GM23338 (cell line): ENCODE measurements around the gene CWC27. TPM values are rescaled to one million over a fixed set of nuclear protein-coding genes. Genes with fewer than 3 reads are reported as not detected.

ENCODE experiments used
- ATAC-seq: fragments of 200-7000 bp; cut with Tn5 transposase; 3 replicates; pipeline ENCODE4 v1.9.1; 2020
- DNase-seq: peaks from one replicate; pipeline ENCODE4 v3.0.0-alpha.2; 2015; ENCODE audit warnings: low spot score
- H2AFZ ChIP-seq: fragments of 200-600 bp; sonication (generic); 2 replicates; pipeline ENCODE4 v1.8.0; 2016; ENCODE audit warnings: antibody characterized with exemption, mild to moderate bottlenecking, moderate library complexity
- H3F3A ChIP-seq: fragments of 200-600 bp; sonication (generic); replicated peaks from 2 replicates; pipeline ENCODE4 v1.8.0; 2017; ENCODE audit warnings: antibody characterized with exemption, mixed run types, low read depth
- H3K27ac ChIP-seq: fragments of 200-600 bp; sonication (generic); 2 replicates; pipeline ENCODE4 v1.6.1; 2016; ENCODE audit warnings: low read depth
- H3K27me3 ChIP-seq: fragments of 200-600 bp; sonication (generic); 2 replicates; pipeline ENCODE4 v1.8.0; 2016; ENCODE audit warnings: mild to moderate bottlenecking, mixed run types, moderate library complexity; ENCODE audit not compliant: insufficient read depth
- H3K36me3 ChIP-seq: fragments of 200-600 bp; sonication (generic); 2 replicates; pipeline ENCODE4 v1.8.0; 2016; ENCODE audit warnings: mild to moderate bottlenecking; ENCODE audit not compliant: insufficient read depth
- H3K4me1 ChIP-seq: fragments of 200-600 bp; sonication (generic); 2 replicates; pipeline ENCODE4 v1.8.0; 2016; ENCODE audit warnings: mild to moderate bottlenecking, moderate library complexity; ENCODE audit not compliant: insufficient read depth
- H3K4me2 ChIP-seq: fragments of 200-600 bp; sonication (generic); 2 replicates; pipeline ENCODE4 v1.7.1; 2017; ENCODE audit warnings: mixed run types
- H3K4me3 ChIP-seq: fragments of 200-600 bp; sonication (generic); 2 replicates; pipeline ENCODE4 v1.6.1; 2016; ENCODE audit warnings: mixed run types
- H3K79me2 ChIP-seq: fragments of 200-600 bp; sonication (generic); replicated peaks from 2 replicates; pipeline ENCODE4 v1.8.0; 2017; ENCODE audit warnings: mild to moderate bottlenecking; ENCODE audit not compliant: insufficient read depth
- H3K9me2 ChIP-seq: fragments of 200-600 bp; sonication (generic); 2 replicates; pipeline ENCODE4 v1.8.0; 2017; ENCODE audit not compliant: insufficient read depth
- H4K20me1 ChIP-seq: fragments of 200-600 bp; sonication (generic); replicated peaks from 2 replicates; pipeline ENCODE4 v1.8.0; 2017; ENCODE audit warnings: mild to moderate bottlenecking; ENCODE audit not compliant: insufficient read depth
- H3K27ac Mint-ChIP-seq: 2 replicates; pipeline ENCODE4 v1.8.0; 2020; ENCODE audit warnings: inconsistent platforms, mild to moderate bottlenecking, moderate library complexity, mixed read lengths
- H3K27me3 Mint-ChIP-seq: 3 replicates; pipeline ENCODE4 v1.8.0; 2022; ENCODE audit warnings: low read depth, mild to moderate bottlenecking, moderate library complexity, mixed read lengths, inconsistent platforms; ENCODE audit not compliant: insufficient read depth, poor library complexity
- H3K36me3 Mint-ChIP-seq: 3 replicates; pipeline ENCODE4 v1.8.0; 2021; ENCODE audit warnings: low read depth, mild to moderate bottlenecking, inconsistent platforms, moderate library complexity, mixed read lengths
- H3K4me1 Mint-ChIP-seq: 3 replicates; pipeline ENCODE4 v1.8.0; 2020; ENCODE audit warnings: mild to moderate bottlenecking, inconsistent platforms, mixed read lengths
- H3K4me3 Mint-ChIP-seq: 3 replicates; pipeline ENCODE4 v1.8.0; 2021; ENCODE audit warnings: moderate library complexity, mild to moderate bottlenecking, inconsistent platforms, mixed read lengths
- H3K9me3 Mint-ChIP-seq: 3 replicates; pipeline ENCODE4 v1.8.0; 2020; ENCODE audit warnings: moderate library complexity, mild to moderate bottlenecking, inconsistent platforms, mixed read lengths
- CREB1 ChIP-seq: fragments of 250-450 bp; sonication (Bioruptor Pico); IDR thresholded peaks from 2 replicates; pipeline ENCODE4 v1.5.0; 2020; ENCODE audit warnings: low read depth, mild to moderate bottlenecking, moderate library complexity
- EZH2 ChIP-seq: fragments of 200-600 bp; sonication (generic); IDR thresholded peaks from one replicate; pipeline ENCODE4 v1.8.0; 2017; ENCODE audit warnings: antibody characterized with exemption, mild to moderate bottlenecking, low read depth; ENCODE audit not compliant: unreplicated experiment
- EZH2phosphoT487 ChIP-seq: fragments of 200-600 bp; sonication (generic); IDR thresholded peaks from one replicate; pipeline ENCODE4 v1.8.1; 2018; ENCODE audit warnings: antibody characterized with exemption; ENCODE audit not compliant: unreplicated experiment
- JUNB ChIP-seq: IDR thresholded peaks from one replicate; pipeline ENCODE4 v1.6.1; 2016; ENCODE audit warnings: antibody characterized with exemption; ENCODE audit not compliant: unreplicated experiment
- NANOG ChIP-seq: IDR thresholded peaks from 2 replicates; pipeline ENCODE4 v1.6.1; 2016; ENCODE audit warnings: antibody characterized with exemption, borderline replicate concordance
- POLR2AphosphoS5 ChIP-seq: IDR thresholded peaks from 2 replicates; pipeline ENCODE4 v1.6.1; 2016; ENCODE audit warnings: antibody characterized with exemption, low read depth
- STAT1 ChIP-seq: IDR thresholded peaks from one replicate; pipeline ENCODE4 v1.6.1; 2016; ENCODE audit warnings: antibody characterized with exemption; ENCODE audit not compliant: unreplicated experiment
- ZNF114 ChIP-seq: fragments of 250-450 bp; sonication (Bioruptor Pico); IDR thresholded peaks from 2 replicates; pipeline ENCODE4 v1.5.0; 2020; ENCODE audit warnings: mild to moderate bottlenecking, moderate library complexity
- ZNF331 ChIP-seq: fragments of 250-450 bp; sonication (Bioruptor Pico); IDR thresholded peaks from 2 replicates; pipeline ENCODE4 v1.5.0; 2020; ENCODE audit warnings: low read depth, mild to moderate bottlenecking, moderate library complexity
- polyA plus RNA-seq: library from polyadenylated mRNA; unstranded; fragments of >200 nt; fragmentation: Nextera tagmentation; extraction: Ambion mirVana; gene quantifications from 2 replicates; pipeline ENCODE4 v1.2.1, GENCODE V29; 2016
- total RNA-seq: library from RNA; depleted of rRNA; stranded (reverse); fragments of >200 nt; shearing (Covaris generic); gene quantifications from 2 replicates; pipeline ENCODE4 v1.2.3, GENCODE V29; 2014
- TF ChIP-seq, protein P1 (sequence below): IDR thresholded peaks from 2 replicates; pipeline ENCODE4 v1.6.1; 2016; ENCODE audit warnings: antibody characterized with exemption
- TF ChIP-seq, protein P2 (sequence below), 2 experiments: fragments of 200-600 bp in 1 of 2; sonication (generic) in 1 of 2; conservative IDR thresholded peaks; 2 replicates each; pipeline versions ENCODE4 v1.5.1 to v1.6.1; 2016 to 2017; ENCODE audit warnings: antibody characterized with exemption in 2 of 2, low read depth in 2 of 2, mild to moderate bottlenecking in 2 of 2, moderate library complexity in 1 of 2
- TF ChIP-seq, protein P3 (sequence below): IDR thresholded peaks from one replicate; pipeline ENCODE4 v1.6.1; 2018; ENCODE audit warnings: antibody characterized with exemption; ENCODE audit not compliant: unreplicated experiment
- TF ChIP-seq, protein P4 (sequence below): fragments of 250-450 bp; sonication (Bioruptor Pico); IDR thresholded peaks from 2 replicates; pipeline ENCODE4 v1.5.0; 2020; ENCODE audit warnings: mild to moderate bottlenecking, moderate library complexity

CWC27 gene
- total and polyA plus RNA-seq, 2 experiments from 2014 or later: 27.7 to 115 TPM

DNA sequence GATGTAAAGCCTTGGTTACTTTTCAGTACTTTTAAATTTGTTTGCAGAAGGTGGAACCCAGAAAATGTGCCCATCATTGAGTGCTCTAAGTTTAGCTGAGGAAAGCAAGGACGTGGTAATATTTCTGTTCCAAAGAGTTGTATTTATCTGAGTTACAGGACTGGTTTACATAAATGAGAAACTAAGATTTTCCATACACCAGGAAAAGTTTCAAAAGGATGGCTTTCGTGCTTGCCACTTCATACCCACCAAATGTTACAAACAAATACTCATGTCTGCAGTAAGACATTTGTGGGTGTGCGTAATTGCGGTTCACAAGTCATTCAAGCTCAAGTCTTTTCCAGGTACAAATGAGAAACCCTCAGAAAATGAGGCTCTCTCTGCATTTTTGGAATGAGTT is 68.1 kb downstream of the CWC27 start (continued):
- no peak for TF ChIP-seq EZH2
- no peak for TF ChIP-seq NANOG

DNA sequence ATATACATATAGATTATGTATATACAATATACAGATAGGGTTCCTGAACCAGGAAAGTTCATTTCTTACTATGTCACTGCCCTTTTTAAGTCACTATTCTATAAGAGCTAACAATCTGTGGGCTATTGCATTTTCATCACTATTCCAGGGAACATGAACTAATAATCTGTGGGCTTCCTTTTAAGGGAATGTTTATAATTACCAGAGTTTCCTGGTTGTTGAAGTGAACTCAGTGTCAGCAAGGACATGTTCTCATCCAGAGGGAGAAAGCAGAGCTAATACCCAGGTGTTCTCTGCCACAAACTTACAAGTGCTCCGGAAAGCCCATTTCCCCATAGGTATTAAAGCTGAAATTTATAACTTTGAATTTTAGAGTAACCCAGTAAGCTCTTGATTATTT is 69.6 kb downstream of the CWC27 start:
- no peaks in the 10 kb centered on the region for H3K36me3 ChIP-seq
- H3K79me2 ChIP-seq: no peaks in the 10 kb centered on the region
- no peak for TF ChIP-seq STAT1
- TF ChIP-seq ZNF331 (CRISPR knock-in tag): no peak
- TF ChIP-seq POLR2AphosphoS5: no peak
- TF ChIP-seq, protein P1, sequence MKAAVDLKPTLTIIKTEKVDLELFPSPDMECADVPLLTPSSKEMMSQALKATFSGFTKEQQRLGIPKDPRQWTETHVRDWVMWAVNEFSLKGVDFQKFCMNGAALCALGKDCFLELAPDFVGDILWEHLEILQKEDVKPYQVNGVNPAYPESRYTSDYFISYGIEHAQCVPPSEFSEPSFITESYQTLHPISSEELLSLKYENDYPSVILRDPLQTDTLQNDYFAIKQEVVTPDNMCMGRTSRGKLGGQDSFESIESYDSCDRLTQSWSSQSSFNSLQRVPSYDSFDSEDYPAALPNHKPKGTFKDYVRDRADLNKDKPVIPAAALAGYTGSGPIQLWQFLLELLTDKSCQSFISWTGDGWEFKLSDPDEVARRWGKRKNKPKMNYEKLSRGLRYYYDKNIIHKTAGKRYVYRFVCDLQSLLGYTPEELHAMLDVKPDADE: no peak
- no peak for TF ChIP-seq NANOG
- TF ChIP-seq, protein P2, sequence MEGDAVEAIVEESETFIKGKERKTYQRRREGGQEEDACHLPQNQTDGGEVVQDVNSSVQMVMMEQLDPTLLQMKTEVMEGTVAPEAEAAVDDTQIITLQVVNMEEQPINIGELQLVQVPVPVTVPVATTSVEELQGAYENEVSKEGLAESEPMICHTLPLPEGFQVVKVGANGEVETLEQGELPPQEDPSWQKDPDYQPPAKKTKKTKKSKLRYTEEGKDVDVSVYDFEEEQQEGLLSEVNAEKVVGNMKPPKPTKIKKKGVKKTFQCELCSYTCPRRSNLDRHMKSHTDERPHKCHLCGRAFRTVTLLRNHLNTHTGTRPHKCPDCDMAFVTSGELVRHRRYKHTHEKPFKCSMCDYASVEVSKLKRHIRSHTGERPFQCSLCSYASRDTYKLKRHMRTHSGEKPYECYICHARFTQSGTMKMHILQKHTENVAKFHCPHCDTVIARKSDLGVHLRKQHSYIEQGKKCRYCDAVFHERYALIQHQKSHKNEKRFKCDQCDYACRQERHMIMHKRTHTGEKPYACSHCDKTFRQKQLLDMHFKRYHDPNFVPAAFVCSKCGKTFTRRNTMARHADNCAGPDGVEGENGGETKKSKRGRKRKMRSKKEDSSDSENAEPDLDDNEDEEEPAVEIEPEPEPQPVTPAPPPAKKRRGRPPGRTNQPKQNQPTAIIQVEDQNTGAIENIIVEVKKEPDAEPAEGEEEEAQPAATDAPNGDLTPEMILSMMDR (conservative IDR thresholded peaks at IDR 0.05; ENCODE audit: low read depth in 2 of 2): no peak
- TF ChIP-seq, protein P3, sequence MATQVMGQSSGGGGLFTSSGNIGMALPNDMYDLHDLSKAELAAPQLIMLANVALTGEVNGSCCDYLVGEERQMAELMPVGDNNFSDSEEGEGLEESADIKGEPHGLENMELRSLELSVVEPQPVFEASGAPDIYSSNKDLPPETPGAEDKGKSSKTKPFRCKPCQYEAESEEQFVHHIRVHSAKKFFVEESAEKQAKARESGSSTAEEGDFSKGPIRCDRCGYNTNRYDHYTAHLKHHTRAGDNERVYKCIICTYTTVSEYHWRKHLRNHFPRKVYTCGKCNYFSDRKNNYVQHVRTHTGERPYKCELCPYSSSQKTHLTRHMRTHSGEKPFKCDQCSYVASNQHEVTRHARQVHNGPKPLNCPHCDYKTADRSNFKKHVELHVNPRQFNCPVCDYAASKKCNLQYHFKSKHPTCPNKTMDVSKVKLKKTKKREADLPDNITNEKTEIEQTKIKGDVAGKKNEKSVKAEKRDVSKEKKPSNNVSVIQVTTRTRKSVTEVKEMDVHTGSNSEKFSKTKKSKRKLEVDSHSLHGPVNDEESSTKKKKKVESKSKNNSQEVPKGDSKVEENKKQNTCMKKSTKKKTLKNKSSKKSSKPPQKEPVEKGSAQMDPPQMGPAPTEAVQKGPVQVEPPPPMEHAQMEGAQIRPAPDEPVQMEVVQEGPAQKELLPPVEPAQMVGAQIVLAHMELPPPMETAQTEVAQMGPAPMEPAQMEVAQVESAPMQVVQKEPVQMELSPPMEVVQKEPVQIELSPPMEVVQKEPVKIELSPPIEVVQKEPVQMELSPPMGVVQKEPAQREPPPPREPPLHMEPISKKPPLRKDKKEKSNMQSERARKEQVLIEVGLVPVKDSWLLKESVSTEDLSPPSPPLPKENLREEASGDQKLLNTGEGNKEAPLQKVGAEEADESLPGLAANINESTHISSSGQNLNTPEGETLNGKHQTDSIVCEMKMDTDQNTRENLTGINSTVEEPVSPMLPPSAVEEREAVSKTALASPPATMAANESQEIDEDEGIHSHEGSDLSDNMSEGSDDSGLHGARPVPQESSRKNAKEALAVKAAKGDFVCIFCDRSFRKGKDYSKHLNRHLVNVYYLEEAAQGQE: no peak
- TF ChIP-seq, protein P4, sequence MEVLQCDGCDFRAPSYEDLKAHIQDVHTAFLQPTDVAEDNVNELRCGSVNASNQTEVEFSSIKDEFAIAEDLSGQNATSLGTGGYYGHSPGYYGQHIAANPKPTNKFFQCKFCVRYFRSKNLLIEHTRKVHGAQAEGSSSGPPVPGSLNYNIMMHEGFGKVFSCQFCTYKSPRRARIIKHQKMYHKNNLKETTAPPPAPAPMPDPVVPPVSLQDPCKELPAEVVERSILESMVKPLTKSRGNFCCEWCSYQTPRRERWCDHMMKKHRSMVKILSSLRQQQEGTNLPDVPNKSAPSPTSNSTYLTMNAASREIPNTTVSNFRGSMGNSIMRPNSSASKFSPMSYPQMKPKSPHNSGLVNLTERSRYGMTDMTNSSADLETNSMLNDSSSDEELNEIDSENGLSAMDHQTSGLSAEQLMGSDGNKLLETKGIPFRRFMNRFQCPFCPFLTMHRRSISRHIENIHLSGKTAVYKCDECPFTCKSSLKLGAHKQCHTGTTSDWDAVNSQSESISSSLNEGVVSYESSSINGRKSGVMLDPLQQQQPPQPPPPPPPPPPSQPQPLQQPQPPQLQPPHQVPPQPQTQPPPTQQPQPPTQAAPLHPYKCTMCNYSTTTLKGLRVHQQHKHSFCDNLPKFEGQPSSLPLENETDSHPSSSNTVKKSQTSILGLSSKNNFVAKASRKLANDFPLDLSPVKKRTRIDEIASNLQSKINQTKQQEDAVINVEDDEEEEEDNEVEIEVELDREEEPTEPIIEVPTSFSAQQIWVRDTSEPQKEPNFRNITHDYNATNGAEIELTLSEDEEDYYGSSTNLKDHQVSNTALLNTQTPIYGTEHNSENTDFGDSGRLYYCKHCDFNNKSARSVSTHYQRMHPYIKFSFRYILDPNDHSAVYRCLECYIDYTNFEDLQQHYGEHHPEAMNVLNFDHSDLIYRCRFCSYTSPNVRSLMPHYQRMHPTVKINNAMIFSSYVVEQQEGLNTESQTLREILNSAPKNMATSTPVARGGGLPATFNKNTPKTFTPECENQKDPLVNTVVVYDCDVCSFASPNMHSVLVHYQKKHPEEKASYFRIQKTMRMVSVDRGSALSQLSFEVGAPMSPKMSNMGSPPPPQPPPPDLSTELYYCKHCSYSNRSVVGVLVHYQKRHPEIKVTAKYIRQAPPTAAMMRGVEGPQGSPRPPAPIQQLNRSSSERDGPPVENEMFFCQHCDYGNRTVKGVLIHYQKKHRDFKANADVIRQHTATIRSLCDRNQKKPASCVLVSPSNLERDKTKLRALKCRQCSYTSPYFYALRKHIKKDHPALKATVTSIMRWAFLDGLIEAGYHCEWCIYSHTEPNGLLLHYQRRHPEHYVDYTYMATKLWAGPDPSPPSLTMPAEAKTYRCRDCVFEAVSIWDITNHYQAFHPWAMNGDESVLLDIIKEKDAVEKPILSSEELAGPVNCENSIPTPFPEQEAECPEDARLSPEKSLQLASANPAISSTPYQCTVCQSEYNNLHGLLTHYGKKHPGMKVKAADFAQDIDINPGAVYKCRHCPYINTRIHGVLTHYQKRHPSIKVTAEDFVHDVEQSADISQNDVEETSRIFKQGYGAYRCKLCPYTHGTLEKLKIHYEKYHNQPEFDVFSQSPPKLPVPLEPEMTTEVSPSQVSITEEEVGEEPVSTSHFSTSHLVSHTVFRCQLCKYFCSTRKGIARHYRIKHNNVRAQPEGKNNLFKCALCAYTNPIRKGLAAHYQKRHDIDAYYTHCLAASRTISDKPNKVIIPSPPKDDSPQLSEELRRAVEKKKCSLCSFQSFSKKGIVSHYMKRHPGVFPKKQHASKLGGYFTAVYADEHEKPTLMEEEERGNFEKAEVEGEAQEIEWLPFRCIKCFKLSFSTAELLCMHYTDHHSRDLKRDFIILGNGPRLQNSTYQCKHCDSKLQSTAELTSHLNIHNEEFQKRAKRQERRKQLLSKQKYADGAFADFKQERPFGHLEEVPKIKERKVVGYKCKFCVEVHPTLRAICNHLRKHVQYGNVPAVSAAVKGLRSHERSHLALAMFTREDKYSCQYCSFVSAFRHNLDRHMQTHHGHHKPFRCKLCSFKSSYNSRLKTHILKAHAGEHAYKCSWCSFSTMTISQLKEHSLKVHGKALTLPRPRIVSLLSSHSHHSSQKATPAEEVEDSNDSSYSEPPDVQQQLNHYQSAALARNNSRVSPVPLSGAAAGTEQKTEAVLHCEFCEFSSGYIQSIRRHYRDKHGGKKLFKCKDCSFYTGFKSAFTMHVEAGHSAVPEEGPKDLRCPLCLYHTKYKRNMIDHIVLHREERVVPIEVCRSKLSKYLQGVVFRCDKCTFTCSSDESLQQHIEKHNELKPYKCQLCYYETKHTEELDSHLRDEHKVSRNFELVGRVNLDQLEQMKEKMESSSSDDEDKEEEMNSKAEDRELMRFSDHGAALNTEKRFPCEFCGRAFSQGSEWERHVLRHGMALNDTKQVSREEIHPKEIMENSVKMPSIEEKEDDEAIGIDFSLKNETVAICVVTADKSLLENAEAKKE (CRISPR knock-in tag): no peak
- TF ChIP-seq CREB1 (CRISPR knock-in tag): no peak
- TF ChIP-seq ZNF114 (CRISPR knock-in tag): no peak
- TF ChIP-seq EZH2phosphoT487: no peak
- no peak for TF ChIP-seq EZH2
- no peak for TF ChIP-seq JUNB
- no peak overlapping the region for H3K4me3 ChIP-seq
- no peak overlapping the region for H3K27ac ChIP-seq
- Mint-ChIP-seq H3K9me3 (peaks cover 7% of the 10 kb centered on the region; the same call in 2 of the 3 replicates), H3K27ac (no peak overlapping the region; the same call in 1 of the 2 replicates), H3K4me3 (no peak overlapping the region), H3K36me3 (peaks cover 23% of the 10 kb centered on the region), H3K27me3 (no peaks in the 10 kb centered on the region), H3K4me1 (peaks cover 19% of the 10 kb centered on the region)
- peaks cover 25% of the 10 kb centered on the region for H3K4me1 ChIP-seq
- H3K4me2 ChIP-seq: no peak overlapping the region
- no peak overlapping the region for H2AFZ ChIP-seq
- H3F3A ChIP-seq: no peaks in the 10 kb centered on the region
- no peaks in the 10 kb centered on the region for H4K20me1 ChIP-seq
- H3K9me2 ChIP-seq: 0 out of 2 replicates have a peak, but pooled peaks cover 3% of the 10 kb centered on the region
- DNase-seq (no peak), ATAC-seq (no peak)
- no peaks in the 10 kb centered on the region for H3K27me3 ChIP-seq
